H9 (cell line): ENCODE results near the gene CCDC40. TPM values are rescaled to one million over a fixed set of nuclear protein-coding genes. Genes with fewer than 3 reads are reported as not detected.

Source experiments
- DNase-seq: peaks from one replicate; pipeline ENCODE4 v3.0.0-alpha.2; 2017
- H2AFZ ChIP-seq: one replicate; pipeline ENCODE4 v1.6.1; 2013; ENCODE audit warnings: mild to moderate bottlenecking, low read length, control low read depth, moderate library complexity
- H2AK5ac ChIP-seq: 2 replicates; pipeline ENCODE4 v1.6.1; 2013; ENCODE audit warnings: low read length, control low read depth, mixed read lengths; ENCODE audit not compliant: insufficient read length
- H2BK120ac ChIP-seq: one replicate; pipeline ENCODE4 v1.6.1; 2013; ENCODE audit warnings: low read depth, mild to moderate bottlenecking, low read length, control low read depth, inconsistent platforms; ENCODE audit not compliant: poor library complexity, severe bottlenecking
- H2BK12ac ChIP-seq: 2 replicates; pipeline ENCODE4 v1.6.1; 2013; ENCODE audit warnings: low read length, control low read depth, mixed read lengths, low read depth; ENCODE audit not compliant: insufficient read length
- H2BK15ac ChIP-seq: 2 replicates; pipeline ENCODE4 v1.6.1; 2013; ENCODE audit warnings: low read depth, low read length, control low read depth
- H2BK20ac ChIP-seq: one replicate; pipeline ENCODE4 v1.6.1; 2013; ENCODE audit warnings: low read depth, mild to moderate bottlenecking, low read length, control low read depth, inconsistent platforms; ENCODE audit not compliant: poor library complexity, severe bottlenecking
- H2BK5ac ChIP-seq: 2 replicates; pipeline ENCODE4 v1.6.1; 2013; ENCODE audit warnings: low read length, control low read depth, mixed read lengths; ENCODE audit not compliant: insufficient read length
- H3K14ac ChIP-seq: 2 replicates; pipeline ENCODE4 v1.6.1; 2013; ENCODE audit warnings: low read length, control low read depth; ENCODE audit not compliant: insufficient read depth
- H3K18ac ChIP-seq: 2 replicates; pipeline ENCODE4 v1.6.1; 2013; ENCODE audit warnings: low read depth, mild to moderate bottlenecking, mixed read lengths, low read length, control low read depth; ENCODE audit not compliant: insufficient read length
- H3K23ac ChIP-seq: 2 replicates; pipeline ENCODE4 v1.6.1; 2013; ENCODE audit warnings: low read length, control low read depth, mixed read lengths, low read depth; ENCODE audit not compliant: insufficient read length
- H3K23me2 ChIP-seq: 2 replicates; pipeline ENCODE4 v1.6.1; 2013; ENCODE audit warnings: low read depth, mild to moderate bottlenecking, mixed read lengths, low read length, control low read depth; ENCODE audit not compliant: insufficient read length, poor library complexity, severe bottlenecking
- H3K27ac ChIP-seq: 2 replicates; pipeline ENCODE4 v1.5.1; 2013; ENCODE audit warnings: low read length, control low read depth, mixed read lengths, low read depth; ENCODE audit not compliant: insufficient read length
- H3K27me3 ChIP-seq: 2 replicates; pipeline ENCODE4 v1.6.1; 2013; ENCODE audit warnings: low read length, control low read depth, inconsistent platforms; ENCODE audit not compliant: insufficient read depth
- H3K4ac ChIP-seq: 2 replicates; pipeline ENCODE4 v1.6.1; 2013; ENCODE audit warnings: low read depth, mild to moderate bottlenecking, control low read depth, inconsistent platforms, low read length, moderate library complexity
- H3K4me1 ChIP-seq: 2 replicates; pipeline ENCODE4 v1.6.1; 2013; ENCODE audit warnings: low read length, control low read depth, inconsistent platforms; ENCODE audit not compliant: insufficient read depth
- H3K4me2 ChIP-seq: 2 replicates; pipeline ENCODE4 v1.6.1; 2013; ENCODE audit warnings: low read length, control low read depth, mixed read lengths; ENCODE audit not compliant: insufficient read length, insufficient read depth
- H3K56ac ChIP-seq: 2 replicates; pipeline ENCODE4 v1.6.1; 2013; ENCODE audit warnings: low read depth, mild to moderate bottlenecking, mixed read lengths, low read length, control low read depth; ENCODE audit not compliant: insufficient read length
- H3K79me1 ChIP-seq: 2 replicates; pipeline ENCODE4 v1.6.1; 2013; ENCODE audit warnings: low read depth, mild to moderate bottlenecking, moderate library complexity, low read length, control low read depth, inconsistent platforms; ENCODE audit not compliant: insufficient read depth, poor library complexity, severe bottlenecking
- H3K79me2 ChIP-seq: 2 replicates; pipeline ENCODE4 v1.6.1; 2013; ENCODE audit warnings: low read length, control low read depth, inconsistent platforms; ENCODE audit not compliant: insufficient read depth
- H3K9ac ChIP-seq: 2 replicates; pipeline ENCODE4 v1.6.1; 2013; ENCODE audit warnings: low read length, control low read depth, mixed read lengths; ENCODE audit not compliant: insufficient read length; ENCODE audit errors: extremely low read depth
- H3K9me3 ChIP-seq: one replicate; pipeline ENCODE4 v1.6.1; 2013; ENCODE audit warnings: low read depth, low read length, inconsistent platforms; ENCODE audit not compliant: control insufficient read depth
- H3T11ph ChIP-seq: one replicate; pipeline ENCODE4 v1.6.1; 2013; ENCODE audit warnings: mild to moderate bottlenecking, low read length, control low read depth, inconsistent platforms
- H4K20me1 ChIP-seq: one replicate; pipeline ENCODE4 v1.6.1; 2013; ENCODE audit not compliant: control insufficient read depth, insufficient read length, insufficient read depth
- H4K5ac ChIP-seq: 2 replicates; pipeline ENCODE4 v1.6.1; 2013; ENCODE audit warnings: low read depth, mild to moderate bottlenecking, mixed read lengths, low read length, control low read depth; ENCODE audit not compliant: insufficient read length
- H4K8ac ChIP-seq: replicated peaks from 2 replicates; pipeline ENCODE4 v1.6.1; 2013; ENCODE audit warnings: low read length, control low read depth, mixed read lengths, low read depth; ENCODE audit not compliant: insufficient read length
- H4K91ac ChIP-seq: 2 replicates; pipeline ENCODE4 v1.6.1; 2013; ENCODE audit warnings: low read depth, mild to moderate bottlenecking, moderate library complexity, mixed read lengths, low read length, control low read depth; ENCODE audit not compliant: insufficient read length
- H3K27ac Mint-ChIP-seq, 3 experiments: 2 replicates in 2 of 3; 3 replicates in 1 of 3; pipeline ENCODE4 v1.8.0; 2020 to 2021; ENCODE audit warnings: mixed read lengths in 3 of 3, mild to moderate bottlenecking in 1 of 3, moderate library complexity in 1 of 3
- H3K27me3 Mint-ChIP-seq: 2 replicates; pipeline ENCODE4 v1.8.0; 2021; ENCODE audit warnings: low read depth, mild to moderate bottlenecking, moderate library complexity, mixed read lengths
- H3K36me3 Mint-ChIP-seq, 3 experiments: 2 replicates in 2 of 3; 3 replicates in 1 of 3; pipeline ENCODE4 v1.8.0; 2020 to 2021; ENCODE audit warnings: low read depth in 3 of 3, mixed read lengths in 3 of 3; ENCODE audit not compliant: insufficient read depth in 1 of 3
- H3K4me1 Mint-ChIP-seq, 2 experiments: 2 replicates each; pipeline ENCODE4 v1.8.0; 2020; ENCODE audit warnings: mixed read lengths in 2 of 2
- H3K4me3 Mint-ChIP-seq, 2 experiments: 2 replicates in 1 of 2; 3 replicates in 1 of 2; pipeline ENCODE4 v1.8.0; 2020 to 2021; ENCODE audit warnings: mild to moderate bottlenecking in 2 of 2, mixed read lengths in 2 of 2, moderate library complexity in 1 of 2
- H3K9me3 Mint-ChIP-seq, 2 experiments: 2 replicates in 1 of 2; 3 replicates in 1 of 2; pipeline ENCODE4 v1.8.0; 2020; ENCODE audit warnings: mild to moderate bottlenecking in 2 of 2, mixed read lengths in 2 of 2, moderate library complexity in 1 of 2
- CTCF ChIP-seq: fragments of 200-600 bp; sonication (generic); conservative IDR thresholded peaks from 3 replicates; pipeline ENCODE4 v1.8.0; 2021; ENCODE audit warnings: antibody characterized with exemption, mild to moderate bottlenecking
- WGBS: extraction: QIAGEN DNeasy Blood & Tissue Kit; methylation state at CpG from one replicate; pipeline ENCODE4 v1.1.7; 2013; ENCODE audit warnings: missing lambda C conversion rate, low lambda C conversion rate, mixed read lengths; ENCODE audit not compliant: insufficient read length; ENCODE audit errors: extremely low coverage; 5-methylcytosine and 5-hydroxymethylcytosine counted together
- total RNA-seq: library from RNA; stranded (reverse); gene quantifications from 2 replicates; pipeline ENCODE4 v1.2.1, GENCODE V29; 2021

The CCDC40 gene
- total RNA-seq, 1 experiment from 2014 or later = 8.9 TPM

DNA sequence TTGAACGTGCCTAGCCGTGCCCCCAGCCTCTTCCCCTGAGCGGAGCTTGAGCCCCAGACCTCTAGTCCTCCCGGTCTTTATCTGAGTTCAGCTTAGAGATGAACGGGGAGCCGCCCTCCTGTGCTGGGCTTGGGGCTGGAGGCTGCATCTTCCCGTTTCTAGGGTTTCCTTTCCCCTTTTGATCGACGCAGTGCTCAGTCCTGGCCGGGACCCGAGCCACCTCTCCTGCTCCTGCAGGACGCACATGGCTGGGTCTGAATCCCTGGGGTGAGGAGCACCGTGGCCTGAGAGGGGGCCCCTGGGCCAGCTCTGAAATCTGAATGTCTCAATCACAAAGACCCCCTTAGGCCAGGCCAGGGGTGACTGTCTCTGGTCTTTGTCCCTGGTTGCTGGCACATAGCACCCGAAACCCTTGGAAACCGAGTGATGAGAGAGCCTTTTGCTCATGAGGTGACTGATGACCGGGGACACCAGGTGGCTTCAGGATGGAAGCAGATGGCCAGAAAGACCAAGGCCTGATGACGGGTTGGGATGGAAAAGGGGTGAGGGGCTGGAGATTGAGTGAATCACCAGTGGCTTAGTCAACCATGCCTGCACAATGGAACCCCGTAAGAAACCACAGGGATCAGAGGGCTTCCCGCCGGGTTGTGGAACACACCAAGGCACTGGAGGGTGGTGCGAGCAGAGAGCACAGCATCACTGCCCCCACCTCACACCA, 65.7 kb downstream of the CCDC40 start:
- Mint-ChIP-seq H3K4me3 (peak overlapping the region; percentile 82 to 89), H3K9me3 (no peaks in the 10 kb centered on the region), H3K27me3 (peaks cover 14% of the 10 kb centered on the region), H3K4me1 (peaks cover 18 to 30% of the 10 kb centered on the region in 2 experiments), H3K27ac (peak overlapping the region in 2 of 3 experiments; percentile 56 to 94; a peak in 4 of 7 replicates), H3K36me3 (peaks cover 0 to 7% (median 0%) of the 10 kb centered on the region in 3 experiments; a peak in 3 of 7 replicates)
- Histone ChIP-seq H3K9me3 (no peaks in the 10 kb centered on the region), H3K79me2 (no peaks in the 10 kb centered on the region), H2BK20ac (no peak overlapping the region), H3K4me2 (peak overlapping the region; percentile 47), H3K23me2 (peaks cover 8% of the 10 kb centered on the region), H2BK120ac (no peak overlapping the region), H2BK15ac (no peak overlapping the region), H3K79me1 (no peaks in the 10 kb centered on the region), H3K4ac (no peak overlapping the region), H4K20me1 (no peaks in the 10 kb centered on the region), H2BK5ac (no peak overlapping the region), H3K14ac (peak overlapping the region; percentile 74), H3K27me3 (no peaks in the 10 kb centered on the region; the same call in 1 of the 2 replicates), H3K23ac (no peak overlapping the region), H4K5ac (no peak overlapping the region), H4K91ac (no peak overlapping the region), H3K27ac (no peak overlapping the region), H3K56ac (no peak overlapping the region), H3K18ac (peak overlapping the region; percentile 43), H2BK12ac (no peak overlapping the region), H2AK5ac (no peak overlapping the region), H2AFZ (no peak overlapping the region), H4K8ac (no peak overlapping the region), H3T11ph (no peak overlapping the region), H3K9ac (peak overlapping the region; percentile 54), H3K4me1 (peaks cover 5% of the 10 kb centered on the region; the same call in 1 of the 2 replicates)
- no peak for TF ChIP-seq CTCF
- no peak for DNase-seq
- WGBS = no CpG with 5 or more reads among the region's 21 CpGs
